GM19372 (cell line): ENCODE data around the gene MIXL1.
"Not testable (repeated sequence)": the region's sequence is repeated elsewhere in the genome, so short reads cannot be mapped to it uniquely, and the experiment has no call there.

Experiments
- ATAC-seq: cut with Tn5 transposase; IDR thresholded peaks from one replicate; pipeline ENCODE4 v1.9.1; 2021; ENCODE audit warnings: mild to moderate bottlenecking, low read depth, moderate library complexity; ENCODE audit not compliant: unreplicated experiment

Gene MIXL1

DNA sequence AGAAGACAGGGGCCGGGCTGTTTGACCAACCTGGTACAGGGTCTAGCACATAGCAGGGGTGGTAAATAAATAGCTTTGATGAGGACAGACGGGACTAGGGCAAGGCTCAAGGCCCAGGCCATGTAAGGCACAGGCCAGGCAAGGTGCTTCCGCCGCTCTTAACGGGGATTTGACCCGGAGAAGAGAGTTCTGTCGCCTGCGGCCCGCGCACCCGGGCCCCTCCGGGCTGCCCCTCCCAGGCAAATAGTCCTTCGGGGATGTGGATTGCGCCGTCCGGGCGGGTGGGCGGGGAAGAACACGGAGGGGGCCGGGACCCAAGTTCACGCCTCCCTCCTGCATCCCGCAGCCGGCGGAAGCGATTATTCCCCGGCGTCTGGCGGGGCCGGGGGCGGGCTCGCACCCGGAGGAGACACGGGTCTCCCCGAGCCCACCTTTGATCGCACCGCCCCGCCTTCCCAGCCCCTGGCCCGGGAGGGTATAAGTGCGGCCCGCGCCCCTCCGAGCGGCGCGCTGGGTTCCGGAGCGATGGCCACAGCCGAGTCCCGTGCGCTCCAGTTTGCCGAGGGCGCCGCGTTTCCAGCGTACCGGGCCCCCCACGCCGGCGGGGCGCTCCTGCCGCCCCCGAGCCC, at the start of gene MIXL1:
Gene MIXL1, plus strand, starts transcription at position 508 of the 629 bp plus-strand sequence. Its CDS starts 18 bp downstream, at position 526.
- peak; percentile 40 for ATAC-seq

DNA sequence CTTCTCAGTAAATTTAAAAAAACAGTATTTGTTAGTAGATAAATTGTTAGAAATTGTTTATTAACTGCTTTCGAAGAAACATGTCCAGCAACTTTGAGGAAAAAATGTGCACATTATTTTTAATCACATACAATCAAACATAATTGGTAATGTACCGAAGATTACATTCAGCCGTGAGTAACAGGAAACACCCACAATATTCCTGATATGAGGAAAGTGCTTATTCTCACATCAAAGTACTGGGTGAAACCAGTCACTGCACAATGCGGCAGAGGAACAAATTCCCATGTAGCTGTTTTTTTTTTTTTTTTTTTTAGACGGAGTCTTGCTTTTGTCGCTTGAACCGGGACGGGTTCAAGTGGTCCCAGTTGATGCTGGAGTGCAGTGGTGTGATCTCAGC, 46.6 kb upstream of the MIXL1 start:
- ATAC-seq: no peak

DNA sequence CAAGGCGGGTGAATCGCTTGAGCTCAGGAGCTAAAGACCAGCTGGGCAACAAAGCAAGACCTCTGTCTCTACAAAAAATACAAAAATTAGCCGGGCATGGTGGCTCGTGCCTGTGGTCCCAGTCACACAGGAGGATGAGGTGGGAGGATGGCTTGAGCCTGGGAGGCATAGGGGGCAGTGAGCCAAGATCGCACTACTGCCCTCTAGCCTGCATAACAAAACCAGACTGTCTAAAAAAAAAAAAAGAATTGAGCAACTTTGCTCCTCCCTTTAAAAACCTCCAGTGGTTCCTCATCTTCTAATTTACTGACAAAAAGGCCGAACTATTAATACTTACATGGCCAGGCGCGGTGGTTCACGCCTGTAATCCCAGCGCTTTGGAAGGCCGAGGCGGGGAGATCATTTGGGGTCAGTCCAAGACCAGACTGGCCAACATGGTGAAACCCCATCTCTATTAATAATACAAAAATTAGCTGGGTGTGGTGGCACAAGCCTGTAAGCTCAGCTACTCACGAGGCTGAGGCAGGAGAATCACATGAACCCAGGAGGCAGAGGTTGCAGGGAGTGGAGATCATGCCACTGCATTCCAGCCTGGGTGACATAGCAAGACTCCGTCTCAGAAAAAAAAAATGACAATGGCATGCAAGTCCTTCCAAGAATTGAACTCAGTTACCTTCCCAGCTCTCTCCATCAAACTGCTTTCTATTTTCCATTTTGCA, 41.3 kb upstream of the MIXL1 start:
- no peak for ATAC-seq

DNA sequence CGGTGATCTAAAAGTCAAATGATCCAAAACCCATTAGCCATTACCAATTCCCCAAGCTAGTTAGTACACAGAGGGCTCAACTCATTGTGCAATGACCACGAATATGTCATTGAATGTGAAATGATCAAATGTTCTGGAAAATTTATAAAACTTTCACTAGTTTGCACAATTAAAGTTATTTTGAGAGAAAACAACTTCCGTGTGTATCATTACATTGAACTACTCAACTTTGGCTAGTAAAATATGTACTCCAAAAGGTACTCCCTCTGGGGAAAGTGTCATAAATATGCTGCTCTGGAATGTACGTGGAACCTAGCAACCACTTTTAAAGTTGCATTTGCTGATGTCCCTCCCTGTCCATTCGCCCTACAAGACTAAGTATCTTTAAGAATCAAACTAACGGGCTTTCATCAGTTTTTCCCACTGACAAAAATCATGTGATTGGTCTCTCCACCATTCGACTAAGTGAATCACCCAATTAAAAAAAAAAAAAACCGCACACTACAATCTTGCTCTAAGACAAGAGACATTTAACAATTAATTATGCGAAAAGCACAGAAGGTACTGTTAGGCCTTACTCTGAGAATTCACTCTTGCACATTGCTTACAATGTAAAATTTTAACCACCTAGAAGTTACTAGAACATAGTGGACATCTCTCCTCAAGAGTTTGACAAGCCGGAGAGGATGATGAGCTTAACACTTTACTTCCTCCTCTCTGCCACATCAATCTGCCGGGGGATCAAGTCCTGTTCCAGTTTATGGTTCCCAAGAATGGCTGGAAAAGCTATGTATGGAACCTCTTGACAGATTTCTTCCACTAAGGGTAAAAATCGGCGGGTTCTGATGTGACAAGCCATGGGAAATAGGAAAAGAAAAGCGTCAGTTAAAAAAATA, 38.1 kb upstream of the MIXL1 start:
- ATAC-seq: no peak

DNA sequence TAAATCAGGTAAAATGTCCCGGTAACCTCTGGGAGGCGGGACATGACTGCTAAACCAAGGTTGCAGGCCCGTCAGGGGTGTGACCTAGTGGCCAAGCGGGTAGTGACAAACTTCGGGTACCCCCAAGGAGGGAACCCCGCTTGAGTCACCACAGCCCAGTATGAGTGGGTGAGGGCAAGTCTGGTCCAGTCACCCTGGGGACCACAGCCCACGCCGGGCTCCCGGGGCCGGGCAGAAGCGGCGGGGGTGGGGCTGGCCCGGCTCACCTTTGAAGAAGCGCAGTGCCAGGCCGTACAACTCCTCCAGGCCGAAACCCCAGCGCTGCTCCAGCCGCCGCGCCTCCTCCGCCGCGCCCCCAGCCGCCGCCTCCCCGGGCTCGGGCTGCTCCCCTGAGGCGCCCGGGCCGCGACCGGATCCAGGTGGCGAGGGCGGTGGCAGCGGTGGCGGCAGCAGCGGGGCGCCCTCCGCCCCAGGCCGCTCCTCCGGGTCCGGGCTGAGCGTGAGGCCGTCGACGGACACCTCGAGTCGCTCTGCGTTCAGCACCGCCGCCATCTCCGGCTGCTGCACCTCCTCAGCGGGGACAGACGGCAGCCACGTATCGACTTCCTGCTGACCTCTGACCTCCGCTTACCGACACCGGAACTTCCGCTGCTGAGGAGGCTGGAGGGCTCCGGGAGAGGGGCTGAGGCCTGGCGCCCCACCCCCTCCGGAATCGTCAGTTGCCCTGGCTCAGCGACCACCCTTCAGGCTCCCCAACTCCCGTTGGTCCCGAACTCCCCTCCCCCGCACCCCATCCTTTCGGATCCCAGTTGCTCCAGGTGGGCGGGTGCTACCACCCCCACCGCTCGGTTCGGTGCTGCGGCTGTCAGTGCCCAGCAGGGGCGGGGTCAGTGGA, 37.1 kb upstream of the MIXL1 start, which contains the start of gene ACBD3:
Gene ACBD3, minus strand, starts transcription at position 618 of the 895 bp plus-strand sequence. Its CDS starts 66 bp downstream, at position 552.
- ATAC-seq: peak; percentile 87

DNA sequence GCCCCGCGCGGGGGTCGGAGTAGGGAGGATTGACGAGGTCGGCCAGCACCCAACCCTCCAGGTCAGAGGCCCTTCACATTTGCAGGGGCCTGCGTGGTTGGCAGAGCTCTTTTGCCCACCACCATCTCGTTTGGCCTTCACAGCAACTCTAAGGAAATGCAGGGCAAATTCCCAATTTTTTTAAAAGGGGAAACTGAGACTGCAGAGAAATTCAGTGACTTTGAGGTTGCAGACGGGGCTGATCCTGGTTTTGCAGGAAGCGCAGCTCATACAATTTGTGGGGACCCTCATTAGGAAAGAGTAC, 36.5 kb upstream of the MIXL1 start:
- ATAC-seq: no peak

DNA sequence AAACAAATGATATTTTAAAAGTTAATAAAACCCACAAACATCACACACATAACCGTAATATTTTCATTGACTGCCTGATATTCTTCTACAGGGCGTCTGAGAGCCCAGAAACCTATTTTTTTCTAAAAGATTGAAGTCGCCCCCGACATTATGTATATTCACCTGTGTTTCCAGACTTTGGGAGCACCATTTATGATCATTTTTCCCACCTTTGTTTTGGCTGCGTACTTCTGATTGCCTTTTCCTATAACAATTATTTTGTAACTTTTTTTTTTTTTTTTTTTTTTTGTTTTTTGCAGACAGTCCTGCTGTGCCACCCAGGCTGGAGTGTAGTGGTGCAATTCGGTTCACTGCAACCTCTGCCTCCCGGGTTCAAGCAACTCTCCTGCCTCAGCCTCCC, 36.1 kb upstream of the MIXL1 start:
- ATAC-seq: no peak

DNA sequence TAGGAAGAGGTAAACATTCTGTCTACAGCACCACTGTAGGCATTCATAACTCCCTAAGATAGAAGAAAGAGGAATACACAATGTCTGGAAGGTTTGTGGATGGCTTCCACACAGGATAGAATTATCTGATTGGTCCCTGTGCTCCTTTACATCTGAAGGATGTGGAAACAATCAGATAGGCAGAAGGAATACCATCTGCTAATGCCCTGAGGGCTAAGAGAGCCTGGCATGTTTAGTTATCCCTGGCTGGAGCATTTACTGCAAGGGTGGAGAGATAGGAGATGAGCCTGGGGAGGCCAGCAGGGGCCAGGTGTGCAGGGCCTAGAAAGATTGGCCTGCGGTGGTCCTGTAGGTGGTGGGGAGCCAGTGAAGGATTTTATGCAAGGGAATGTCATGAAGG, 28.3 kb upstream of the MIXL1 start:
- no peak for ATAC-seq

DNA sequence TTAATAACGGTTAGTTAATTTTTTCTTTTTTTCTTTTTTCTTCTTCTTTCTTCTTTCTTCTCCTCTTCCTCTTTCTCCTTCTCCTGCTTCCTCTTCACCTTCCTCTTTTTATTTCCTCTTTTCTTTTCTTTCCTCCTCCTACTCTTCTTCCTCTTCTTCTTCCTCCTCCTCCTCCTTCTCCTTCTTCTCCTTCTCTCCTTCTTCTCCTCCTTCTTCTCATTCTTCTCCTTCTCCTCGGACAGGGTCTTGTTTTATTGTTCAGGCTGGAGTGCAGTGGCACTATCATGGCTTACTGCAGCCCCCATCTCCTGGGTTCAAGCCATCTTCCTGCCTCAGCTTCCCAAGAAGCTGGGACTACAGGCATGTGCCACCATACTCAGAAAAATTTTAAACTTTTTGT, 23.5 kb upstream of the MIXL1 start:
- ATAC-seq: no peak

DNA sequence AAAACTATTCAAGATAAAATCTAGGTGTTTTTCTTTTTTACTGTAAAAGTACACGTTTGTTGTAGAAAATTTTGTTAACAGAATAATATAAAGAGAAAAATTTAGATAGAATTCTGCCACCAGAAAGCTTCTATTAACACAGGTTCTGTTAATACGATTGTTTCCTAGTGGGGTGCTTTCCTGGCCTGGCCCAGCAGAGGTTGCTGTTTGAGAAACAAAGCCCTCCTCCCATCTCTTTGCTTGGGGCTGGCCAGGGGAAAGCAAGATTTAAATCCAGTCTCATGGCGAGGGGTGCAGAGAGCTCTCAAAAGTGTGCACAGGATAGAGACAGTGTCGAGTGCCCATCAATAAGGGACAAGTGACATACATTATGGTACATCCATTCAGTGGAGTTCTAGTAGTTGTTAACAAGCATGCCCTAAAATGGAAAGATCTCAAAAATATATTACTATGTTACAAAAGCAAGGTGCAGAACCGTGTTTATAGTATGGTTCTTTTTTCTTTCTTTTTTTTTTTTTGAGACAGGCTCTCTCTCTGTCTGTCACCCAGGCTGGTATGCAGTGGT, 22.4 kb upstream of the MIXL1 start:
- no peak for ATAC-seq

DNA sequence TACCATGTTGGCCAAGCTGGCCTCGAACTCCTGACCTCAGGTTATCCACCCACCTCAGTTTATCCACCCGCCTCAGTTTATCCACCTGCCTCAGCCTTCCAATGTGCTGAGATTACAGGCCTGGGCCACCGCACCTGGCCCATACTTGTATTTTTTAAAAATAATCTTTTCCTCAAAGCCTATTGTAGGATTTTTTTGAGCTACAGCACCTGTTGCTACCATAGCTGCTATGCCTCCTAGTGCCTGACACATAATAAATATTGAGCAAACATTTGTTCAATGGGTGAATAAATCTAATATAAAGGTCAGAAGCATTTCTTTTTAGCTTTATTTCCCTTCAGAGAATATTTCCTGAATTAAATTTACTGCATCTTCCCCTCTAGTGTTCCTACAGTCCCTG, 21.2 kb upstream of the MIXL1 start:
- ATAC-seq: no peak

DNA sequence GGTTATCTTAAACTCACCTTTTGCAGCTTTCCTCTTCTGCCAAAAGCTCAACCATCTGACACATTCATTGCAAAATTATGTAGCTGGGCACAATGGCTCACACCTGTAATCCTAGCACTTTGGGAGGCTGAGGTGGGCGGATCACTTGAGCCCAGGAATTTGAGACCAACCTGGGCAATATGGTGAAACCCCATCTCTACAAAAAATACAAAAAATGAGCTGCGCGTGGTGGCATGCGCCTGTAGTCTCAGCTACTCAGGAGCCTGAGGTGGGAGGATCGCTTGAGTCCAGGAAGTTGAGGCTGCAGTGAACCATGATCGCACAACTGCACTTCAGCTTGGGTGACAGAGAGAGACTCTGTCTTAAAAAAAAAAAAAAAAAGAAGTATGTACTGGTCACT, 20.8 kb upstream of the MIXL1 start:
- ATAC-seq: not testable (repeated sequence)

DNA sequence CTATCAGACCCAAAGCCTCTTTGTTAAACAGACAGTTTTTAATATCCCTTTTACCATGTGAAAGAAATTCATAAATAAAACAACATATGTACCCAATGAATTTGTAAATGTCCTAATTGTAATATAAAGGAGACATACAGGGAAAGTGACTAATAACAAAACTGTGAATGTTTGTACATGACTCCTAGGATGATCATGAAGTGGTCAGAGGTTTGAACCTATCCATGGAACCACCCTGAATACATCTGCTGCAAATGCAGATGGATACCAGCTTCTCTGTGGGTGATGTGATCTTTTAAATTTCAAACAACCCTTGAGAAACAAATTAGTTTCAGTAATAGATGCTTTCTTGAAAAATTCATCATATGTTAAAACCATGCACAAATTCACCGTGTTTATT, 20.2 kb upstream of the MIXL1 start:
- ATAC-seq: no peak

DNA sequence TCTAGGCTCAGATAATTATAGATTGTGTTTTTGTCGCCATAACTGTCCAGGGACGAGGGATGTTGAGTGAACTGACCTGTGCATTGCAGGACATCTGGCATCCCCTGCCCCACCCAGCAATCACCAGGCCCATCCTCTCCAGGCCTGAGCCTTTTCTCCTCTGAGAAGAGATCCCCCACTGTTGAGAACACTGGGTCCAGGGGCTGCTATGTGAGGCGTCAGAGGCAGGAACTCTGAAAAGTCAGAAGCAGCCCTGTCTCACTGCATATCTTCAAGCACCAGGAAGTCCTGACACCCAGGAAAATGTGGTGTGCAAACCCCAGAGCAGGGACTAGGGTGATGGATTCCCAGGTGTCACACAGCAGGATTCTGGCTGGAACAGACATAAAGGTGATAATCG, 19.8 kb upstream of the MIXL1 start:
- no peak for ATAC-seq

DNA sequence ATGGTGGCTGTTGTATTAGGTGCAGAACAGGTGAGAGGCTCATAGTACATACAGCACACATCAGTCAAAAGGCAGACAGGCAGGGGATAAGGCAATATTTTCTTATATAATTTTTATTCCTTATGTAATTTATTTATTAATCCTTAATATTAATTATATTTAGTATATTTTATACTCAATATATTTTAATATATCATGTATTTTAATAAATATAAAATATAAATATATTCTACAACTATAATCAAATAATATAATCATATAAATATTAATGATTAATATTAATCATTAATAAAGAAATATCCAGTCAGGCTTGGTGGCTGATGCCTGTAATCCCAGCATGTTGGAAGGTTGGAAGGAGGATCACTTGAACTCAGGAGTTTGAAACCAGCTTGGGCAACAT, 19.3 kb upstream of the MIXL1 start:
- ATAC-seq: no peak

DNA sequence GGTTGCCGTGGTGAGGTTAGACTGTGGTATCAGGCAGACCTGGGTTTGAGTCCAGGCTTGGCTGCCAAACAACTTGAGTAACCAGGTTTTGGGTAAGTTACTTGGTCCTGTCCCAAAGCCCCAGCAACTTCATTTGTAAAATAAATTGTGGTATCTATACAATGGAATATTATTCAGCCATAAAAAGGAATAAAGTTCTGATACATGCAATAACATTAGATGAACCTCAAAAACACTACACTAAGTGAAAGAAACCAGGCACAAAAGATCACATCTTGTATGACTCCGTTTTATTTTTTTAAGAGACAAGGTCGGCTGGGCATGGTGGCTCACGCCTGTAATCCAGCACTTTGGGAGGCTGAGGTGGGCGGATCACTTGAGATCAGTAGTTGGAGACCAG, 16.4 kb upstream of the MIXL1 start:
- ATAC-seq: no peak

DNA sequence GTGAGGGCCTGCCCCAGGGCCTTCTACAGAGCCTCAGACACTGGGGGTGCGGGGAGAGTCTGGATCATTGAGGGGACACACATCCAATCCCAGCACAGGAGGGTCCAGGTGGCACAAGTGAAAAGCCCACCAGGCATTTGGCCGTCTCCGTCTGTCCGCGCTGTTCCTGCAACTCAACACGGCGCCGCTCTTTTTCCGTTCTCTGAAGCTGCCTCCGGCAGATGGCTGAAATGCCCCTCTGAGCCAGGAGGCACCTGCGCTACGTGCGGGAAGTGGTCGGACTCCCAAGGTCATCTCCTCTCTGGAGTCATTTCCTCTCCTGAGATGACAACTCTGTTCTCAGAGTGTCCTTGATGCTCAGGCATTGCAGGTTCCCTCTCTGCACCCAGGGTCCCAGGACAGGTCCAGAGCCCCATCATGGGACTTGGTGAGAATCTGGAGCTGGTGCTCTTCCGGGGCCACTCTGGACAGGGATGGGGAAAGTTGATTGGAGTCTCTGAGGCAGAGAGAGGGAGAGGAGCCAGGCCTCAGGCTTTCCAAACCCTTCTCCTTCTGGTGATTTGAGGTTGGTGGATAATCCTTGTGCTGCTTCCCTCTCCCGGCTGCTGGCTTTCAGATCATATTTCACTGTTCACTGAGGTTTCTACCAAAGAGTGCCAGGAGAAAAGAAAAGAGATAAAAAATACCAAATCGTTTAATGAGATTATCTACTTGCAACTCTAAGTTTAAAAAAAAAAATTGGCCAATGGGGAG, 14.0 kb upstream of the MIXL1 start:
- no peak for ATAC-seq

DNA sequence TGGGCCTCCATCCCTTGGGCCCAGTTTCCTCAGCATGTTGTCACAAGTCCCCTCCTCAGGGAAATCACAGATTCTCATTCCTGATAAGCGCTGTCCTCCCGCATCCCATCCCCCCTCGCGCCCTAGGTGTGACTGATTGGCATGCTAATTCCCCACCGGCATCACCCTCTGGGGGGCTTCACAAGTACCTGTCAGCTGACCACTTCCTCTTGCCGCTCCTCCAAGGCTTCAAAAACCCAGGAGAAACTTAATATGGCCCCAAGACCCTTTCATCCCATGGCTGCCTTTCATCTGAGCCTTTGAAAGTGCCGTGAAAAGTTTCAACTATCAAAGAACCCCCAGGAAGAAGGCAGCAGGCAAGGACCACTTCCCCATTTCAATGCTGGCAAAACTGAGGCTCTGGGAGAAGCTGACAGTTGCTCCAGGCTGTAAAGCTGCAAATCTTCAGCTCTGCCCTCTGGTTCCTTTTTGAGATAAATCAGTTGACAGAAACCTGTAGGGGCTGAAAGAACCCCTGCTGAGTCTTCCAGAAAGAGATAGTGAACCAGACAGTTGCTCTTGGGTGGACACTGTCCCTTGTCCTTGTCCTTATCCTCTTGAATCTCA, 12.8 kb upstream of the MIXL1 start:
- no peak for ATAC-seq

DNA sequence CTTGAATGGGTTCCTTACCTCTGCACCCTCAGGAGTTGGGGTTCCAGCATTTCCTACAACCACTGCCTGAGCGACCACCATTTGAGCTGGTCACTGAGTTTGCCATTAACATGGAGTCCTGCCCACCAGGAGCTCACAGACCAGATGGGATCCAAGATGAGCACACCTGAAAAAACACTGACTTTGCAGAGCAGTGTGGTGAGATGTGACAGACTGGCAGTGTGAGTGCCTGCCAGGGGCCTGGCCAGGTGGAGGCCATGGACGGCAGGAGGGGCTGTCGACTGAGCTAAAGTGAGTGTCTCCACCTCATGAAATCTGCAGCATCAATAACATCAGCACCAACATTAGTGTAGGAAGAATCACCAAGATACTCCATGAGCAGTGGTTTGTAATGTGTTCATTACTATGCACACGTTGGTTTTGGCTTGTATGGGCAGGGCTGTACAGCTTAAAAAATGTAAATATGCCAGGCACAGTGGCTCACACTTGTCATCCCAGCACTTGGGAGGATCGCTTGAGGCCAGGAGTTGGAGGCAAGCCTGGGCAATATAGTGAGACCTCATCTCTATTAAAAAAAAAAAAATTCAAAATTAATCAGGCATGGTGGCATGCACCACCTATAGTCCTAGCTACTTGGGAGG, 12.2 kb upstream of the MIXL1 start:
- ATAC-seq: no peak
